Measurements from ENCODE around the gene LRRC8D.

LRRC8D gene

DNA sequence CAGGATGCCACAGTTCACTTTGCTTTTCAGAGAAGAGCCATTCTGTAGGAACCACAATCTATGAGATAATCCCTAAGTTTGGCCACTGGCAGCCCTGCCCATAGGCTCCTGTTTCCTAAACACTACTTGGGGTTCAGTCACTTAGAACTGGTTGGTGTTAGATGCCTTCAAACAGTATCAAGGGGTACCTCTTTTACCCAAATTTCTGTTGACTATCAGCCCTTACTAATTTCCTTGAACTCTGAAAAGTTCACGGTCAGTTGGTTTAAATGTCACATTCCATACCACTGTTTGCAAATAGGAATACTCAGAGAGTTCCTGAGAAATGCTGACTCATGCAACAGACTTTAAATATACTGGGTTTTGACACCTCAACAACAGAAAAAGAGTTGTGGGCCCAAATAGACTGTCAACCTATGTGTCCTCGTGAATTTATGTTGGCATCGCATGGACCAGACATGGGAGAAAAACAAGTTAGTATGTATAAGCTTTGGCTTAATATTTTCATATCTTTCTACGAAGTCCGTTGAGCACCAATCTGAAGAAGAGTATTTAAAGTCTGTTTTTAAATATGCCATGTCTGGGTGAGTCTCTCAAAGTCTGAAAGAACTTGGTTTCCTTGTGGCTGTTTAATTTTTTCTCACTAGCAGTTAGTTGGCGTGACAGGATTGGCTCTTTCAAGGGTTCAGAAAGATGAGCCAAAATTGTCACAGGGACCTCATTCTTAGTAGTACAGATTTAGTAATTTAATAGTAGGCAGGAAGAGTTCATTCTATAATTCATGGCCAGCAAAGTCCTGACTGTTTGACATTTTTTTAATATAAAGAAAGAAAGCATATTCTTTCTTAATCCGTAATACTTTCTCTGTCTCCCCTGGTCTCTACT lies 117.6 kb downstream of the LRRC8D start:
- DNase-seq (ENCODE audit: low spot score), result no peak

DNA sequence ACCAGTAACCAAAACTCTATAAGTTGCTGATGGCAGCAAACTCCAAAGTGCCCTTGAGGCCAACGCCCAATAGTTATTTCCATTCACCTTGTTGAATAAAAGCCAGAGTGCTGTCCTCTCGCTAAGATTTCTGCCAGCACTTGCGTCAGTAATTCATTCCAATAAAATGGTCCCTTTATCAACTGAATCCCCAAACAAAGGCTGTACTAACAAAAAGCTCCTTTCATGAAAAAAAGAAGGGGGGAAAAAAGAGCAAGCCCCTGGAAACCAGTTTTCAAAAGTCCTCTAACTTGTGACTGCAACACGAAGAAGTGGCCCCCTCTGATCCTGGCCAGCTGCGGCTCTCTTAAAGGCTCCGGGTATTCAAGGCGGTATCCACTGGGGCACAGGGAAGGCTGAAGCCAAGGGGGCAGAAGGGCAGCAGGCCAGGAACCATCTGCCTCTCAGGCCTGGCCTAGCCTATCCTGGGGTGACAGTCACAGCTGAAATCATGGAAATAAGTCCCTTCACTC lies 118.3 kb downstream of the LRRC8D start:
- no peak for DNase-seq (ENCODE audit: low spot score)

GRCh38 chr1:89939693-89940438 lies 119.0 kb downstream of the LRRC8D start:
- no peak for DNase-seq (ENCODE audit: low spot score)

GRCh38 chr1:89941110-89941766 lies 120.4 kb downstream of the LRRC8D start:
- DNase-seq (ENCODE audit: low spot score), result no peak

DNA sequence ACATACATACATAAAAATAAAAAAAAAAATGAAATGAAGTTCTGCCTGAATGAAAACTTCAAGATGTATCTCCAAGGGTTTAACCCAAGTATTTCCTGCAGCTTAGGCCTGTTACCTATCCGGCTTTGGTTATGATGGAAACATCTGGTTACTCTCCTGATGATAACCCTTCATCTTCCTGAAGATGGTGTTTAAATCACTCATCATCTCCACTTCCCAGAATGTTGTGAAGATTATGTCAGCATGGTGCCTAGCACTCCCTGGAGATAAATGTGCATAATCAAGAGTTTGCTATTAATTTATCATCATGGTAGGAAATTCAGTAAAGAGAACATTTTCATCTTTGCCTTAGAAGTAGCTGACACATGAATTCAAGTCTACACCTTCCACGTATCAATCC lies 121.2 kb downstream of the LRRC8D start:
- no peak for DNase-seq (ENCODE audit: low spot score)

DNA sequence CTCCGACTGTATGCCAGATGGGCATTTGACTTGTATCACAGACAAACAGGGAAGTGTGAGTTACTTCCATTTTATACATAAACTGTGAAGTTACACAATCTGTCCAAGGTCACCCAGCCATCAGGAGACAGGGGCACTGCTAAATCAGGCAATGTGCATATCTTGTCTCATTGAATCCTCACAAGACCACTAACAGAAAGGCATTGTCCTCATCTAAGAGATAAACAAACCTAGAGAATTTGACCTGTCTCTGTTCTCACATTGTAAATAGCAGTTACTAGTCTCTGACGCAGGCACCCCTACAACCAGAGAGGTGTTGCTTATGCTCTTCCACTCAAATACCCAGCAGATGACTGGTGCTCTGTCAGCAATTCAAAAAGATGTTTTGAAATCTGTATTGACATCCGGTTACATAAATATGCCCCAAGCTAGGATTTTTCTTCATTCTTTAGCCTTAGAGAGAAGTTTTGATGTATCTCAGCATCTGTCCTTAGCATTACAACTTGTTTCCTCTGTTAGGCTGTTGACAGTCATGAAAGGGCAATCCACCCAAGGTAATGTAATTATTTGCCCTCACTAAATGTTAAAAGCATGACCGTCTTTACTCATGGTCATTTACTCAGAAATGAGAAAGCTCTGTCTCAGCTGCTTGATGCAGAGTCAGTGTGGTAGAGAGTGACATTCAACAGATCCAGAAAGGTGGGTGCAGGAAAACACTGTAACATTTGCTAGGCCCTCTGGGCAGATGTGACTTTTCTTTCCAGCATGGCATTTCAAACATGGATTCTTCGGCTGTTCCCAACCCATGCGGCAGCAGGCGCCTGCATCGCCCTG lies 122.2 kb downstream of the LRRC8D start:
- peak; percentile 74 for DNase-seq (ENCODE audit: low spot score)

DNA sequence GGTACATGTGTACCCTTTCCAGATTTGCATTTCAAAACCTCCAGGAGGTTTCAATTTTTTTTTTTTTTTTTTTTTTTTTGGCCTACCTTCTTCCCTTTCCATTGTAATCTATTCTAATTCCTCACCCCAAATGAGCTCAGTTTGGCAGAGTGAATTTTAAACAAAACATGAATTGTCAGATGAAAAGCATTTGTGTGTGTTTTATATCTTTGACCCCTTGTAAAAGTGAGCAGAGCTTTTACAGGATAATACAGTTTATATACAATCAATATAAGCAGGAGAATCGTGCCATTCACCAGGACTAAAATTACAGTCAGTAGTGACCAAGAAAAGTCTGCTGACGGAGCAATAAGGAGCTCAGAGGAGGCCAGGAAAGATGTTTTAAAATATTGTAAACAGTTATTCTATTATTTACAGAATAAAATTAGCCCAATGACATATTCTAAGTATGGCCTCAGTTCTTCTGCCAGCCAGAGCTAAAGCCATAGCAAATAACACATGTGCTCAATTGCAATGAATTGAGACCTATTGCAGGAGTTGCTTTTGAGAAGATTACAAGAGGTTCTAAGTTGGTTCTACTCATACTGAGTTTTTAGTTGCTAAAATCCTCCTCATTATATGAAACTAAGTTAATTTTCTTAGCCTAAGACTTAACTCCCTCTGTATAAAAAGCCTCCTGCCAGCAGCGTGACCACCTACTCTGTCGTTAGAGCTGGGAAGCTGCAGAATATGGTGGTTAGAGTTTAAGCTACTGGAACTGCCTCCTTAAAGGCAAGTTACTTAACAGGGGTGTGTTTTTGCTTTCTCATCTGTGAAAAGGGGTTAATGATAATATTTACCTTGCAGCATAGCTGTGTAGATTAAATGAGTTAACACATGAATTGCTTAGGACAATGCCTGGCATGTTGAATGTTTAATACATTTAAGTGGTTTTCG lies 123.3 kb downstream of the LRRC8D start:
- DNase-seq (ENCODE audit: low spot score), result no peak

- DNase-seq (ENCODE audit: low spot score), result no peak
These were observed 125.1 kb downstream of the LRRC8D start for GRCh38 chr1:89945852-89946476.

- DNase-seq (ENCODE audit: low spot score), result no peak
These were observed 125.7 kb downstream of the LRRC8D start for GRCh38 chr1:89946532-89946931.

DNA sequence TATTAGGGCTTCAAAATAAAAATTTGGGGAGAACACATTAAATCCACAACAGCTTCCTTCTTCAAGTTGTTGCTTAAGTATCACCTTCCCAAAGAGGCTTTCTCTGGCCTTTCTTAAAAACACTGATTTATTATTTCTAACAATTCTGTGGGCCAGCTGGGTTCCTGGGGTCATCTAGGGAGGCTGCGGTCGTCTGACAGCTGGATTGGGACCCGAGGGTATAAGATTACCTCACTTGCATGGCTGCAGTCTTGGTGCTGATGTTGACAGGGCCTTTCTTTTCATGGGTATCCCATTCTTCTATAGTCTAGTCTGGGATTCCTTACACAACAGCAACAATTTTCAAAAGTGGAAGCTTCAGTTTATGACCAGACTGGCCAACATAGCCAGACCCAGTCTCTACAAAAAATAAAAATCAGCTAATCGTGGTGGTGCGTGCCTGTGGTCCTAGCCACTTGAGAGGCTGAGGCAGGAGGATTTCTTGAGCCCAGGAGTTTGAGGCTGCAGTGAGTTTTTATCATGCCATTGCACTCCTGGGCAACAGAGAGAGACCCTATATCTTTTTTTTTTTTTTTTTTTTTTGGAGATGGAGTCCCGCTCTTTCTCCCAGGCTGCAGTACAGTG lies 128.0 kb downstream of the LRRC8D start:
- DNase-seq (ENCODE audit: low spot score), result no peak

DNA sequence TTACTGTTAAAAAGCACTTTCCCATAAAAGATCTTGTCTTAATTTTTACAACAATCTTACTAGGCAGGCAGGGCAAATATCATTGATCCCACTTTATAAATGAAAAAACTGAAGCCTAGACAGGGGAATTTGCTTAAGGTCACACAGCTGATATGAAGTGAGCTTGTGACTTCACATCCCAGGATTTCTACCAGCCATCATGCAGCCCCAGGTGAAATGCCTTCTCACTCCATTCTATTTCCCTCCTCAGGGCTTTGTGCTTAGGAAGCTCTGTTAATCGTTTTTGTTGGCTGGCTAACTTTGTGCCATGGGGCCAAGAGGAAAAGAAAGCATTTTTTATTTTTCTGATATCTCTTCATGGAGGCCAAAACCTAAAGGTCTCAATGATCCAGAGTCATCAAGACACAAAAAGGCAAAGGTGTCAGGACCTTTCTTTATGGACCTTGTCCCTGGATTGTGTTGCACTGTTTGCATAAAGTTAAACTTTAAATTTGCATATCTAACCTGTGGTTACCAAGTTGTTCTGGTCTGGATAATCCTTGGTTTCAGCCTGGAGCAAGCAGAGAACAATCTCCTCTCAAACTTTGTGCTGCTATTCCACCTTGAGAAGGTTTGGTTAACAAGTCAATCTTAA lies 129.3 kb downstream of the LRRC8D start:
- no peak for DNase-seq (ENCODE audit: low spot score)

DNA sequence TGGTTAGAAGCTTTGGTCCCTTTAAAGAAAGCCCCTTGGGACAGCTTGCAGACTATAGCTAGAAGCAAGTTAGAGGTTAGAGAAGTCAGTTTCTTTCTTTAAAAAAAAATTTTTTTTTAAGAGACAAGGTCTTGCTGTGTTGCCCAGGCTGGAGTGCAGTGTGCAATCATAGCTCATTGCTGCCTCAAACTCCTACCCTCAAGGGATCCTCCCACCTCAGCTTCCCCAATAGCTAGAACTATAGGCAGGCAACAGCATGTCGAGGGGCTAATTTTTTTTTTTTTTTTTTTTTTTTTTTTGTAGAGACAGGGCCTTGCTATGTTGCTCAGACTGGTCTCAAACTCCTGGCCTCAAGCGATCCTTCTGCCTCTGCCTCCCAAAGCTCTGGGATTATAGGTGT lies 129.9 kb downstream of the LRRC8D start:
- no peak for DNase-seq (ENCODE audit: low spot score)

GRCh38 chr1:89951766-89952604 lies 131.2 kb downstream of the LRRC8D start:
- no peak for DNase-seq (ENCODE audit: low spot score)

- DNase-seq (ENCODE audit: low spot score), result no peak
These were observed 131.8 kb downstream of the LRRC8D start for GRCh38 chr1:89952605-89953130.

DNA sequence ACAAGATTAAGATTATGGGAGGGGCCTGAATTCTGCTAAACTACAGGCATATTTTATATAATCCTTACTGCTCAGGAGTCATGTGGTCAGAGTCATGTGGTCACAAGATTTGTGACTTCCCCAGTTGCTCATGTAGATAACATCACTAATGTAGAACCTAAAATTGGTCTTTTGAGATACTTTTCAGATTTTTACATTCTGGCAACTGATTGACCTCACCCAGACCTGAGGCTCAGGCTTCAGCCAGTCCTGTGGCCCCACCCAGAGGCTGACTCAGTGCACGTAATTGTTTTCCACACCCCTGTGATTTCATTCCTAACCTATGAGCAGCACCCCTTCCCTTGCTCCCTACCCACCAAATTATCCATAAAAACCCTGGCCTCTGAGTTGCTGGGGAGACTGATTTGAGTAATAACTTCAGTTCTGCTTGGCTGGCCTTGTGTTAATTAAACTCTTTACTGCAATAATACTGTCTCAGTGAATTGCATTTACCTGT lies 132.3 kb downstream of the LRRC8D start:
- DNase-seq (ENCODE audit: low spot score), result no peak

DNA sequence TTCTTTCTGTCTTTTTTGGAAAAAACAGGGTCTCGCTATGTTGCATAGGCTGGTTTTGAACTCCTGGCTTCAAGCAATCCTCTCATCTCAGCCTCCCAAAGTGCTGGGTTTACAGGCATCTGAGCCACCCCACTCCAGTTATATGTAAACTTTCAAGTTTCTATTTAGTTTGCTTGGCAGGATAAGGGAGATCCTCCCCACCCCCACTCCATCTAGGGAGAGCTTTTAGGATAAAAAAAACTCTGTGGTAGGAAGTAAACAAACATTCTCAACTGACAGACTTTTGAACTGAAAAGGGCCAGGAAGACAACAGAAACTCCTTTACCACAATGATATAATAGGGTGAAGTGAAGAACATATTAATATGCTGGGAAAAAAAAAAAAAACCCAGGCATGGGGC lies 133.1 kb downstream of the LRRC8D start:
- no peak for DNase-seq (ENCODE audit: low spot score)

GRCh38 chr1:89954401-89954800 lies 133.6 kb downstream of the LRRC8D start:
- DNase-seq (ENCODE audit: low spot score), result no peak

Data from SK-N-DZ (cell line).